ENCODE measurements around the gene NUAK2.

Gene NUAK2

DNA sequence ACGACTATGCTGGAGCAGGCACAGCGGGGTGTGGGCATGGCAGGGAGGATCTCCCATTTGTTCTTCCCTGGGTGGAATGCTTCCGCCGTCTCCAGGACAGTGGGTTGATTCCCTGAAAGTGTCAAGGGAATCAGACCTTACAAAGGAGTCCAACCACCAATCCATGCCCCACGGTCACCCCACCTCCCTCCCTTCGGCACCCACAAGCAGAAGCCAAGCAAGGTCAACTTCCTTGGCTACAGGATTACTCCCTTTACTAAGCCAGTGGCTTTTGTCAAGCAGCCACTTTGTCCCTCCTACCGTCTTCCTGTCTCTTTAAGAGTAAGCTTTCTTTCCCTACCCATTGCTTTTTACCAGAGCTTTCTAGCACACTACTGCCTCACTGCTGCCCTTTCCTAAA, 15.9 kb upstream of the NUAK2 start:
- H2AFZ ChIP-seq (ENCODE audit: low read length) = no peak overlapping the region
- no peak overlapping the region for H2BK5ac ChIP-seq (ENCODE audit: low read length)
- peaks cover 0 to 13% (median 0%) of the 10 kb centered on the region in 3 experiments for H3K27me3 ChIP-seq (ENCODE audit: control insufficient read depth in 3 of 3, insufficient read depth in 3 of 3, low read depth in 1 of 3, low read length in 3 of 3)
- H3K14ac ChIP-seq (ENCODE audit: low read length) = no peak overlapping the region
- no peak overlapping the region for H4K8ac ChIP-seq (ENCODE audit: low read depth, low read length)
- peaks cover 4 to 5% of the 10 kb centered on the region in 2 donors for H3K4me1 ChIP-seq (ENCODE audit: control insufficient read depth in 2 of 2, insufficient read depth in 1 of 2, low read depth in 1 of 2, low read length in 2 of 2)
- WGBS, 2 donors (ENCODE audit: extremely low coverage in 2 of 2, insufficient read length in 2 of 2, insufficient replicate concordance in 1 of 2) = no CpG with 5 or more reads among the region's 7 CpGs
- no peak overlapping the region for H3K4ac ChIP-seq (ENCODE audit: low read length)
- no peak overlapping the region for H3K4me2 ChIP-seq (ENCODE audit: insufficient read depth, low read length, poor library complexity, severe bottlenecking)
- peaks cover 0 to 6% of the 10 kb centered on the region in 2 donors for H3K36me3 ChIP-seq (replicated peaks in 1 of 2; ENCODE audit: control insufficient read depth in 2 of 2, insufficient read depth in 2 of 2, low read length in 2 of 2)
- H2BK15ac ChIP-seq (ENCODE audit: low read length) = no peak overlapping the region
- no peak overlapping the region for H2BK120ac ChIP-seq (ENCODE audit: low read depth, low read length)
- H2BK12ac ChIP-seq (ENCODE audit: low read length) = no peak overlapping the region
- no peak overlapping the region for H3K27ac ChIP-seq (replicated peaks; ENCODE audit: low read length)
- no peak overlapping the region for H3K4me3 ChIP-seq (ENCODE audit: low read length in 2 of 2)
- DNase-seq (ENCODE audit: low spot score) = no peak
- no peaks in the 10 kb centered on the region for H3K79me1 ChIP-seq (ENCODE audit: low read depth, low read length)
- H3K23ac ChIP-seq (ENCODE audit: low read depth, low read length, poor library complexity) = no peak overlapping the region
- H3K9ac ChIP-seq (ENCODE audit: low read depth, low read length, poor library complexity) = no peak overlapping the region
- H2AK5ac ChIP-seq (ENCODE audit: low read depth, low read length) = no peak overlapping the region
- no peaks in the 10 kb centered on the region for H3K9me3 ChIP-seq (replicated peaks in 1 of 2; ENCODE audit: control insufficient read depth in 2 of 2, insufficient read depth in 1 of 2, low read depth in 1 of 2, low read length in 2 of 2)
- no peak overlapping the region for H4K91ac ChIP-seq (ENCODE audit: low read depth, low read length, poor library complexity)
- H3K18ac ChIP-seq (ENCODE audit: low read length) = no peak overlapping the region

GRCh38 chr1:205335692-205336091, 14.1 kb upstream of the NUAK2 start:
- no peak for DNase-seq (ENCODE audit: low spot score)
- no peak overlapping the region for H2BK5ac ChIP-seq (ENCODE audit: low read length)
- H4K91ac ChIP-seq (ENCODE audit: low read depth, low read length, poor library complexity) = no peak overlapping the region
- WGBS, 2 donors (ENCODE audit: extremely low coverage in 2 of 2, insufficient read length in 2 of 2, insufficient replicate concordance in 1 of 2) = no CpG with 5 or more reads among the region's 4 CpGs
- no peak overlapping the region for H3K23ac ChIP-seq (ENCODE audit: low read depth, low read length, poor library complexity)
- H4K8ac ChIP-seq (ENCODE audit: low read depth, low read length) = no peak overlapping the region
- H3K9ac ChIP-seq (ENCODE audit: low read depth, low read length, poor library complexity) = no peak overlapping the region
- no peak overlapping the region for H2AFZ ChIP-seq (ENCODE audit: low read length)
- no peak overlapping the region for H3K27ac ChIP-seq (replicated peaks; ENCODE audit: low read length)
- peaks cover 0 to 12% (median 0%) of the 10 kb centered on the region in 3 experiments for H3K27me3 ChIP-seq (ENCODE audit: control insufficient read depth in 3 of 3, insufficient read depth in 3 of 3, low read depth in 1 of 3, low read length in 3 of 3)
- no peaks in the 10 kb centered on the region for H3K79me1 ChIP-seq (ENCODE audit: low read depth, low read length)
- H3K18ac ChIP-seq (ENCODE audit: low read length) = no peak overlapping the region
- H3K4me2 ChIP-seq (ENCODE audit: insufficient read depth, low read length, poor library complexity, severe bottlenecking) = no peak overlapping the region
- peaks cover 4 to 13% of the 10 kb centered on the region in 2 donors for H3K4me1 ChIP-seq (ENCODE audit: control insufficient read depth in 2 of 2, insufficient read depth in 1 of 2, low read depth in 1 of 2, low read length in 2 of 2)
- H2BK120ac ChIP-seq (ENCODE audit: low read depth, low read length) = no peak overlapping the region
- H2AK5ac ChIP-seq (ENCODE audit: low read depth, low read length) = no peak overlapping the region
- no peaks in the 10 kb centered on the region for H3K9me3 ChIP-seq (replicated peaks in 1 of 2; ENCODE audit: control insufficient read depth in 2 of 2, insufficient read depth in 1 of 2, low read depth in 1 of 2, low read length in 2 of 2)
- no peak overlapping the region for H3K4ac ChIP-seq (ENCODE audit: low read length)
- no peak overlapping the region for H3K4me3 ChIP-seq (ENCODE audit: low read length in 2 of 2)
- peaks cover 0 to 6% of the 10 kb centered on the region in 2 donors for H3K36me3 ChIP-seq (replicated peaks in 1 of 2; ENCODE audit: control insufficient read depth in 2 of 2, insufficient read depth in 2 of 2, low read length in 2 of 2)
- H2BK15ac ChIP-seq (ENCODE audit: low read length) = no peak overlapping the region
- no peak overlapping the region for H3K14ac ChIP-seq (ENCODE audit: low read length)
- H2BK12ac ChIP-seq (ENCODE audit: low read length) = no peak overlapping the region

DNA sequence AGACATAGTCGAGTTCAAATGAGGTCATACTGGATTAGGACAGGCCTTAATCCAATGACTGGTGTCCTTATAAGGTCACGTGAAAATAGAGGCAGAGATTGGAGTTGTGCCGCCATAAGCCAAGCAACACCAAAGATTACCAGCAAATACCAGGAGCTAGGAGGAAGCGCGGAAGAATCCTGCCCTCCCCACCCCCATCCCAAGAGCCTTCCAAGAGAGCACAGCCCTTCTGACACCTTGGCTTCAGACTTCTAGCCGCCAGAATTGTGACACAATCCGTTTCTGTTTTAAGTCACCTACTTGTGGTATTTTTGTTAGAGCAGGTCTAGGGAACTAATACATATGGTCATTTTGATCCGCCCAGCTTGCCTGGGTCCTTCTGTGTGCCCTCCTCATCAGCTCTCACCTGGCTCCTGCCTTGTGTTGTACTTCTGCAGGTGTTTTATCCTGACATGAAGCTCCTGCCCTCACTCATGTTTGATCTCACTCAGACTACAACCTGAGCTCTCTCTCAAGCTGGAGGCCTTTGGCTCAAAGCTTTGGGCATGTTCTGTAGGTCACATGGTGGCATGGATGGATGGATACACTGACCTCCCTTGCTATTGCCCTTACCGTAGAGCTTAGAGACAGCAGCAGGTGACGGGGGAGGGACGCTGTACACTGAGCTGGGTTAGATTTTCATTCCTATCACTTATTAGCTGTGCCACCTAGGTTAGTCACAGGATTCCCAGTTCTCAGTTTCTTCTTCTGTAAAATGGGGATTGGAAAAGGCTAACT, 10.7 kb upstream of the NUAK2 start:
- H3K18ac ChIP-seq (ENCODE audit: low read length) = no peak overlapping the region
- no peak overlapping the region for H4K91ac ChIP-seq (ENCODE audit: low read depth, low read length, poor library complexity)
- peaks cover 0 to 2% of the 10 kb centered on the region in 2 donors for H3K36me3 ChIP-seq (replicated peaks in 1 of 2; ENCODE audit: control insufficient read depth in 2 of 2, insufficient read depth in 2 of 2, low read length in 2 of 2)
- no peak overlapping the region for H4K8ac ChIP-seq (ENCODE audit: low read depth, low read length)
- H2BK12ac ChIP-seq (ENCODE audit: low read length) = no peak overlapping the region
- no peak overlapping the region for H2AFZ ChIP-seq (ENCODE audit: low read length)
- peak overlapping the region in 1 of 2 donors; percentile 9 for H3K4me3 ChIP-seq (ENCODE audit: low read length in 2 of 2)
- no CpG with 5 or more reads among the region's 11 CpGs for WGBS, 2 donors (ENCODE audit: extremely low coverage in 2 of 2, insufficient read length in 2 of 2, insufficient replicate concordance in 1 of 2)
- no peak overlapping the region for H3K9ac ChIP-seq (ENCODE audit: low read depth, low read length, poor library complexity)
- no peaks in the 10 kb centered on the region for H3K79me1 ChIP-seq (ENCODE audit: low read depth, low read length)
- H3K9me3 ChIP-seq (replicated peaks in 1 of 2; ENCODE audit: control insufficient read depth in 2 of 2, insufficient read depth in 1 of 2, low read depth in 1 of 2, low read length in 2 of 2) = no peaks in the 10 kb centered on the region
- H3K4ac ChIP-seq (ENCODE audit: low read length) = no peak overlapping the region
- no peak overlapping the region for H3K23ac ChIP-seq (ENCODE audit: low read depth, low read length, poor library complexity)
- H2AK5ac ChIP-seq (ENCODE audit: low read depth, low read length) = no peak overlapping the region
- peaks cover 0 to 21% of the 10 kb centered on the region in 2 donors for H3K4me1 ChIP-seq (ENCODE audit: control insufficient read depth in 2 of 2, insufficient read depth in 1 of 2, low read depth in 1 of 2, low read length in 2 of 2)
- no peak overlapping the region for H3K14ac ChIP-seq (ENCODE audit: low read length)
- H2BK15ac ChIP-seq (ENCODE audit: low read length) = no peak overlapping the region
- H2BK120ac ChIP-seq (ENCODE audit: low read depth, low read length) = no peak overlapping the region
- no peak overlapping the region for H2BK5ac ChIP-seq (ENCODE audit: low read length)
- no peak overlapping the region for H3K4me2 ChIP-seq (ENCODE audit: insufficient read depth, low read length, poor library complexity, severe bottlenecking)
- peaks cover 0 to 20% (median 0%) of the 10 kb centered on the region in 3 experiments for H3K27me3 ChIP-seq (ENCODE audit: control insufficient read depth in 3 of 3, insufficient read depth in 3 of 3, low read depth in 1 of 3, low read length in 3 of 3)
- H3K27ac ChIP-seq (replicated peaks; ENCODE audit: low read length) = no peak overlapping the region
- no peak for DNase-seq (ENCODE audit: low spot score)

DNA sequence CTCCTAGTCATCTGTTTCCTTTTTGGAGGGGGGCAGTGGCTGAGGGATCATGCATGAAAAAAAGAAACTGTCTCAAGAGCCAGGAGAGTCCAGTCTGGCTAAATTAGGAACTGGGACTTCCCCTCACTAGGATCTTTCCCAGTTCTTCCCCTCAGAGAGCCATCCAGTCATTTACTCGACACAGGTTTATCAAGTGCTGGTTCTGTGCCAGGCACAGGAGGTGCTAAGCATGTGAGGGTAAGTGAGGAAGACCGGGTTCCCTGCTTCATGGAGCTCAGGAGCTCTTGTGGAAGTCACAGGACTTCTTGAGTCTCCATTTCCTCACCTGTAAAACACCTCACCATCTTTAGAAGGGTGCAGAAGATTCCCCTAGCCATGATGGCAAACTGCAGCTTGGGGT, 8.6 kb upstream of the NUAK2 start:
- H3K27ac ChIP-seq (replicated peaks; ENCODE audit: low read length) = no peak overlapping the region
- H3K23ac ChIP-seq (ENCODE audit: low read depth, low read length, poor library complexity) = no peak overlapping the region
- no peak overlapping the region for H3K14ac ChIP-seq (ENCODE audit: low read length)
- H3K4ac ChIP-seq (ENCODE audit: low read length) = no peak overlapping the region
- H2BK120ac ChIP-seq (ENCODE audit: low read depth, low read length) = no peak overlapping the region
- no CpG with 5 or more reads among the region's 2 CpGs for WGBS, 2 donors (ENCODE audit: extremely low coverage in 2 of 2, insufficient read length in 2 of 2, insufficient replicate concordance in 1 of 2)
- no peaks in the 10 kb centered on the region for H3K36me3 ChIP-seq (replicated peaks in 1 of 2; ENCODE audit: control insufficient read depth in 2 of 2, insufficient read depth in 2 of 2, low read length in 2 of 2)
- no peak for DNase-seq (ENCODE audit: low spot score)
- H3K27me3 ChIP-seq (ENCODE audit: control insufficient read depth in 3 of 3, insufficient read depth in 3 of 3, low read depth in 1 of 3, low read length in 3 of 3) = peaks cover 0 to 20% (median 0%) of the 10 kb centered on the region in 3 experiments
- H3K79me1 ChIP-seq (ENCODE audit: low read depth, low read length) = no peaks in the 10 kb centered on the region
- H3K9ac ChIP-seq (ENCODE audit: low read depth, low read length, poor library complexity) = no peak overlapping the region
- H3K4me1 ChIP-seq (ENCODE audit: control insufficient read depth in 2 of 2, insufficient read depth in 1 of 2, low read depth in 1 of 2, low read length in 2 of 2) = peaks cover 2 to 20% of the 10 kb centered on the region in 2 donors
- no peak overlapping the region for H2AK5ac ChIP-seq (ENCODE audit: low read depth, low read length)
- H3K9me3 ChIP-seq (replicated peaks in 1 of 2; ENCODE audit: control insufficient read depth in 2 of 2, insufficient read depth in 1 of 2, low read depth in 1 of 2, low read length in 2 of 2) = no peaks in the 10 kb centered on the region
- no peak overlapping the region for H2AFZ ChIP-seq (ENCODE audit: low read length)
- no peak overlapping the region for H4K8ac ChIP-seq (ENCODE audit: low read depth, low read length)
- no peak overlapping the region for H2BK15ac ChIP-seq (ENCODE audit: low read length)
- H2BK12ac ChIP-seq (ENCODE audit: low read length) = no peak overlapping the region
- no peak overlapping the region for H3K4me2 ChIP-seq (ENCODE audit: insufficient read depth, low read length, poor library complexity, severe bottlenecking)
- H3K18ac ChIP-seq (ENCODE audit: low read length) = no peak overlapping the region
- no peak overlapping the region for H3K4me3 ChIP-seq (ENCODE audit: low read length in 2 of 2)
- no peak overlapping the region for H2BK5ac ChIP-seq (ENCODE audit: low read length)
- no peak overlapping the region for H4K91ac ChIP-seq (ENCODE audit: low read depth, low read length, poor library complexity)

All from neuronal stem cell (in vitro differentiated cells).